Stimulated activated CD8-positive, alpha-beta memory T cell treated with anti-CD3 and anti-CD28 coated beads, Interleukin-12 subunit alpha, Interleukin-12 subunit beta, amount 100 ng/mL, for 4 hours (primary cell): Measurements from ENCODE around the gene GREB1.

Experiments used
- DNase-seq: peaks from one replicate; pipeline ENCODE4 v3.0.0-alpha.2; 2020; ENCODE audit warnings: low read depth

Gene GREB1

DNA sequence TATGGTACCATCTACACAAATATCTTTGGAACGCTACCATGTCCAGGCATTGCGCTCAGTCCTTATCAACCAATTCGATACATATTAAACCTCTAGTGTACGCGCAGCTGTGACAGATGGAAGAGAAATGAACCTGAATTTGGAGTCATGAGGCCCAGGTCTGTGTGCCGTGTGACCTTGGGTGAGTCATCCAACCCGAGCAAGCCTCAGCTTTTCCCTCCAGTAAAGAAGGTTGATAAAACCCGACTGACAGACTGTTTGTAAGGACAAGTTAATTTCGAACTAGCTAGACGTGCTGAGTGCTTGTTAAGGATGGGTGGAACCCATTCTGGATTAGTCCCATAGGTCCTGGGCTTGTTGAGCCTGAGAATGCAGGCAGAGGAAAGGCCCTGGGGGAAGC, 28.2 kb downstream of the GREB1 start:
- DNase-seq, result no peak

DNA sequence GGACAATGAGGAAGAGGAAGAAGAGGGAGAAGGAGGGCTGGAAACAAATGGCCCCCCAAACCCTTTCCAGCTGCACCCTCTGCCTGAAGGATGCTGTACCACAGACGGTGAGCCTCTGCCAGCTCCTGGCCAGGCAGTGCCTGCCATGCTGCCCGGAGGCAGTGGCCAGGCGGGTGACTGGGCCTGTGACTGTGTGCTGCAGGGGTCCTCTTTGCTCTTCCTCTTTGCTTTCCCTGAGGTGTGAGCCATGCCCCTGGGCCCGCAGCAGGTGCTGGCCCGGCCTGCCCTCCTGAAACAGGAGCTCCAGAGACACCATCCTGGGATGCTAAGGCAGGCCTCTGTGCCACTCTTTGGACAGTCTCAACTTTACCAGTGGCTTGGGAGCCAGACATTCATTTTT, 28.6 kb downstream of the GREB1 start:
- DNase-seq, result no peak

DNA sequence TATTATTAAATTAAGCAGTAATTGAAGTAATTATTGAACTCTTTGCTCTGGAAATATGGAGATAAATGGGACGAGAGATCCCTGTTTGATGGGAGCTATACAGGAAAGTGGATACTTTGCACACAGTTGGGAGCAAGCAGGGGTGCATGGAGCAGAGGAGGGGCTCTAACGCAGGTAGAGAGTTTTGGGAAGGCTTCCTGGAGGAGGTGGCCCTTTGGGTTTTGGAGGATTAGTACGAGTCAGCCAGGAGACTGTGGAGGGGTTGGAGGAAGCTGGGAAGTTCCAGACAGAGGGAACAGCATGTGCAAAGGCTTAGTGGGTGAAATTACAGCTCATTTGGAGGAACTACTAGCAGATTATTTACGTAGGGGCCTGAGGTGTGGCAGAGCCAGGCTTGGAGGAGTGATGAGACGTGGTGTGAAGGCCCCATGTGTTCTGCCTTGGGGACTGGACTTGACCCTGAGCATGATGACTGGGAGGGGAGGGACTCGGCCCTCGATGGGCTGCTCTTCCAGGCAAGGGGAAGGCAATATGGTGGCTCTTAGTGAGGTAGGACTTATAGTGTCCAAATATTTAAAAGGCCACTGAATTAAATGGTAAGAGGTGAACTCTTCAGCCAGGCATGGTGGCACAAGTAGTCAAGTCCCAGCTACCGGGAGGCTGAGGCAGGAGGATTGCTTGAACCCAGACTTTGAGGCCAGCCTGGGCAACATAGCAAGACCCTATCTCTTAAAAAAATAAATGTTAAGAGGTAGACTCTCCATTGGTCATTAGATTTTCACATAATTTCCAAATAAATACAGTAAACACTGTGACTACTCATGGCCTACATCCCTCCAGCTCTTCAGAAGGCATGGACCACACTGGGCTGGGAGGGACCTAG, 30.2 kb downstream of the GREB1 start:
- DNase-seq, result no peak

DNA sequence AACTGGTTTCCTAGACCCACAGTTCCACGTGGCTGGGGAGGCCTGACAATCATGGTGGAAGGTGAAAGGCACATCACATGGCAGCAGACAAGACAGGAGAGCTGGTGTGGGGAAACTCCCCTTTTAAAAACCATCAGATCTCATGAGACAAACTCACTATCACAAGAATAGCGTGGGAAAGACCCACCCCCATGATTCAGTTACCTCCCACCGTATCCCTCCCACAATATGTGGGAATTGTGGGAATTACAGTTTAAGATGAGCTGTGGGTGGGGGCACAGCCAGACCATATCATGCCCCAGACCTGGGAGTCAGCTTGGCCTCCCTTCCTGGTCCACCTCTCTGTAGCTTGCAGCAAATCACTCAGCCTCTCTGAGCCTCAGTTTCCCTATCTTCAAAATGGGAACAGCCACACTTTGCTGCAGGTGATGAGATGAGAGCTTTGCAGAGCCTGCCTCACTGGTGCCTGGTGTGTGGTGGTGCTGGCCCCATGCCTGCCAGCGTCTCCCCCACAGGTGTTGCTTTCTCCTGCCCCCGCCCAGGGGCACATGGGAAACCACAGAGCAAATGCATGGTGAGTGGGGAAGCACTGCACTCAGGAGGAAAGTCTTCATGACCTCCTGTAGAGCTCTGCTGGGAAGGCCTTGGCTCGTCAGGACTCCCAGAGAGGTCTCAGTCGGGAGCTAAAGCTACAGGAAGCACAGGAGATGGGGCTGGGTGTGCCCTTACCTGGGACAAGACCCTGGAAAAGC, 31.1 kb downstream of the GREB1 start:
- DNase-seq, result no peak

DNA sequence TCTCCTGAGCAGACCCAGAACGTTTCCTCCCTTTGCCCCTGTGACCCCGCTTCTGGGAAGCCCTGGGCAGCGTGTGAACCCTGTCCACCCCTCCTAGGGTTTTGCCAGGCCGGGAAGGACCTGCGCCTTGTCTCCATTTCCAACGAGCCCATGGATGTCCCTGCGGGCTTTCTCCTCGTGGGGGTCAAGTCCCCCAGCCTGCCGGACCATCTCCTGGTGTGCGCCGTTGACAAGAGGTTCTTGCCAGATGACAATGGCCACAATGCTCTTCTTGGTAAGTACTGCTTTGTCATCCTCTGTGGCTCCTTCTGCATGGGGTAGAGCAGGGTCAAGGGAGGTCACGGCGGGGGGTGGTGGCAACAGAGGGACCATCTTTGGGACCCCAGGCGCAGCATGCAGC, 32.5 kb downstream of the GREB1 start:
- no peak for DNase-seq

DNA sequence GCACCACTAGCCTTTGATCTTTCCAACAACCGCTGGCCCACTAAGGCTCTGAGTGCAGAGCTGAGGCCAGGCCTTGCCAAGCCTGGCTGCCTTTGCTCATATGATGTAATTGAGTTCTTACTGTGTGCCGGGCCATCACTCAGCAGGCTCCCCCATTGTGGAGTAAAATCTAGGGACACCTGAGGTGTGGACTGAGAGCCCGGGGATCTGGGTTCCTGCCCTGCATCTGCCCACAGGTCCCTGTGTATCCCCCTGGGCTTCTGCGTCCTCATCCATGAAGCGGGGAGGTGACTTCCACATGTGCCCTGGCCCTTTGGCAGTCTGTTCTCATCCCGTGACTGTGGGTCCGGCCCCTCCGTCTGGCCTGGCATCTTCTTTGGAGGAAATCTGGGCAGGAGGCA, 33.8 kb downstream of the GREB1 start:
- no peak for DNase-seq

DNA sequence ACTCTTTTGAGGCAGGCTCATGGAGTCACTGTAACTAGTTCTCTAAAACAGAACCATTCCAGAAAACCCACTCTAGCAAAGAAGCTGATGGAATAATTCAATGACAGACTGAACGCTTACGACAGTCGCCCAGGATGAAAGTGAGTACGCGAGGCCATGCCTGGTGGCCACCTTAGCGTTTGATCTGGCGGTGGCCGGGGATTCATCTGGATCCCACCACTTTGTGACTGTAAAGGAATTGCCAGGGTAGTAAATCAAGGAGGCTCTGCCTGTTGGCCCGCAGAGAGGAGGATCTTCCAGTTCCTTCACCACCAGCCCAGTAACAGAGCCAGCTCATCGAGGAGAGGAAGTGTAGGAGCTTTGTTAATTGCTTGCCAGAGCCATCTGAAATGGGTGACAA, 34.6 kb downstream of the GREB1 start:
- DNase-seq, result no peak

DNA sequence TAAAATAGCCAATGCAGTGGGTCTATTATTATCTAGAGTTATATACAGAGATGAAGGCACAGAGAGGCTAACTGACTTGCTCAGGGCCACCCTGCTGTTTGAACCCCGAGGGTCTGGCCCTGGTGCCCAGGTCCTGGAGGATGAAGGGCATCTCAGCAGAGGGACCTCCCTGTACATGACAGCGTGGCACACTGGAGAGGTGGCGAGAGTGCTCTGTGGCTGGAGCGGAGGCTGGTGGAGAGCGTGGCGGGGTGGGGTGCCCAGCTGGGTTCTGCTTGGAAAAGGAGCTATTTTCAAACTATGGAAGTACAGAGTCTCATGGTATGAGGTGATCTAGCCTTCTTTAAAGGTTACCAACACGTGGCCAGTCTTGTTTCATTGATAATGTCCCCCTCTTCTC, 35.8 kb downstream of the GREB1 start:
- DNase-seq, result no peak

DNA sequence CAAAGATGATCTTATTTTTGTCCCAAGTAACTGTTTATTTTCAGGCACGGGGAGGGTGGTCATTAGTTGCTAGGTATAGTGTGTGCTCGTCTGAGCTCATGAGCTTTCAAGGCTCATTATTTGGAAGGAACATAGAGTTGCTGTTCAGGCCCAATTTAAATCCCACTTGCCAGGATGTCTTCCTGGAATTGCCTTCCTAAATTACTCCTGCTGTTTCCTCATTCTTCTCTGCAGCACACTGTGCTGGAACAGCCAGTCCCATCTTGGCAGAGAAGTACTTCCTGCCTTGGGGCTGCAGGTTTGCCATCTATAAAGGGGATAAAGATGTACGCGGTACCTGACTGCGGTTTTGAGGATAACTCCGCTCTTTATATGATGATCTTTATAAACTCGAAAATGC, 37.3 kb downstream of the GREB1 start:
- no peak for DNase-seq

DNA sequence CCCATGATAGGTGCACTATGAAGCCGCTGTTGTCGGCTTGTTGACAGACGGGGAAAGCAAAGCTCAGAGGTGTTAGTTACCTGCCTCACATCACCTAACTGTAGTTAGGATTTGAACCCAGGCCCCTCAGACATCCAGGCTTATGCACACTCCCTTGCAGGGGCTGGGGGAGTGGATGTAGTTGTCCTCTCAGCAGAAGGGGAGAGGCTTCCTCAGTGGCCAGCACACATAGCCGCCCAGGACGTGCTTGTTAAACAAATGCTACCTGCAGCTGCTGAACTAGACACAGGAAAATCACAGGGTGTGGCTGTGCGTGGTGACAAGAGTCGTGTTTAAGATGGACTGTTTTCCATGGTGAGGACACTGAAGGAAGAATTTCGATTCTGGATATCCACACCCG, 39.2 kb downstream of the GREB1 start:
- no peak for DNase-seq

DNA sequence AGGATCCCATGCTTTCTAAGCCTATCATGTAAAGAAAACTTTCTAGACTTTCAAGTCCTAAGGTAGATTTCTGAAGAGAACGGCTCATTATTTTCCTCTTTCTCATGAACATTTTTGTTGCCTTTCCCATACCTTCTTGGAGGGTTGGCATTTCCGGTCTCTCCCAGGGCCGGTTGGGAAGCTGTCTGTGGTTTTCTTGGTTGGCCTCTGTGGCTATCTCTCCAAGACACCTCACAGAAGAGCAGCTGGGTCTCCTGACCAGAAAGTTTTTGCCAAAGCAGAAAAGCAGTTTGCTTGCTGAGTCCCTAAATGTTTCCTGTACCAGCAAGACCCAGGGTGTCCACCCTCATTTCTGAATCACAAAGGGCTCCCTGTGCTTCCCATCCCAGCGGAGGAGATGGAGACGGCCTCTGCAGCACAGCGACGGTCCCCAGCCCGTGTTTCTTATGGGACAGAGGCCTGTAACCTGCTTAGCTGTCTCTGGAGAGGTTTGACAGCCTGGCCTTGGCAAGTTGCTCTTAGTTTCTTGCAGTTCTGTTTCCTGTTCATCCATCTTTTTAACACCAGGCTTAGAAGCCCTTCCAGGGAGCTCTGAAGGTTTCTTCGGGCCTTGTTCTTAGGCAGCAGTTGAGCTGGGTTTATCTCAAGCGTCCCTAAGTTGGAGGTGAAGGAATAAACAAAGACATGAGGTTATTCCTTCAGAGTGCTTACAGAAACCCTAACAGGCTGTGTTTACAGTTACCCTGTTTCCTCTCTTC, 39.8 kb downstream of the GREB1 start:
- no peak for DNase-seq

DNA sequence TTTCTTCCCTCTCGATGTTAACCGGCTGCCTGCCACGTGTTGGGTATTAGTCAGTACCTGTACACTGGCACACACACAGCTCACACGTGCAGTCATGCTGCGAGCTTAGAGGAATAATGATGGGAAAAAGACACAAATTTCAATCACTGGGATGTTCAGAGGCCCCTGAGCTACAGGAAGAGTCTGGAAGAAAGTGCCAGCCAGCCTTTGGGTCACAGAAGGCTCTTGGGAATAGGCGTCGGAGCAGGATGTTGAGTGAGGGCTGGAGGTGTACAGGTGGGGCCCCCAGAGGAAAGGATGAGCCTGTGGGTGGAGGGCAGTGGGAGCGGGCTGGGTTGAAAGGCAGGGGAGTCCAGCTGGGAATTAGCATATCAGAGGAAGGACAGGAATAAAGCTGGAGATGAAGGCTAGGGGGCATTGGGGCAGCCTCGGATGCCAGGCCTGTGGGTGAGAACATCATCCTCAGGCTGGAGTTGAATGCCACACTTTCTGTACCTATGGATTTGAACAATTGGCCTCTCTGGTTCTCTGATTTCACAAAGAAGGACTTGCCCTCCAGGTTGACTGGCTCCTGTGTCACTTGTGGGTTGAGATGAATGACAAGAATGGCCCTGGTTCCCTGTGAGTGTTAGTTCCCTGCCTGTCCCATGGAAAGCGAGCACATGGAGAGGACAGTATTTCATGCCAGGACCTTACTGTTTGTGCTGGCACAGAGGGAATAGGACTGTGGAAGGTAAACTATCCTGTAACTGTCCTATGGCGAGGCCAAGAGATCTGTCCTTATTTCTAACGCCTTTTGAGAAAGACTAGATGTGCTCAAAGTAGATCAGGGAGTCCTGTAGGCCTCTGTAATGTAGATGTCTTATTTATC, 40.6 kb downstream of the GREB1 start:
- DNase-seq, result no peak

DNA sequence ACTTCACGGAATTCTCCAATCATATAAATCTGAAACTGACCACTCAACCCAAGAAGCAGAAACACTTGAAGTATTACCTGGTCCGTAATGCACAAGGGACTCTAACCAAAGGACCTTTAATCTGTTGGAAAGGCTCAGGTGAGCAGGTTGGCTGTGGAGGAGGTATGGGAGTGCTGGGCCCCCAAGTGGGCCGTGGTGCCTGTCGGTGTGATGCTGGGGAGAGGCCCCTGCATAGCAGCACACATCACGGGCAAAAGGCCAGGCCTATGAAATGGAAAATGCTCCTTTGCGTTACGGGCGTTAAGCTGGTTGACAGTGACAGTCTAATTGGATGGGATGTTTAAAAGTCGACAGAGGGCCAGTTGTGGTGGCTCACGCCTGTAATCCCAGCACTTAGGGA, 42.6 kb downstream of the GREB1 start:
- DNase-seq, result no peak

DNA sequence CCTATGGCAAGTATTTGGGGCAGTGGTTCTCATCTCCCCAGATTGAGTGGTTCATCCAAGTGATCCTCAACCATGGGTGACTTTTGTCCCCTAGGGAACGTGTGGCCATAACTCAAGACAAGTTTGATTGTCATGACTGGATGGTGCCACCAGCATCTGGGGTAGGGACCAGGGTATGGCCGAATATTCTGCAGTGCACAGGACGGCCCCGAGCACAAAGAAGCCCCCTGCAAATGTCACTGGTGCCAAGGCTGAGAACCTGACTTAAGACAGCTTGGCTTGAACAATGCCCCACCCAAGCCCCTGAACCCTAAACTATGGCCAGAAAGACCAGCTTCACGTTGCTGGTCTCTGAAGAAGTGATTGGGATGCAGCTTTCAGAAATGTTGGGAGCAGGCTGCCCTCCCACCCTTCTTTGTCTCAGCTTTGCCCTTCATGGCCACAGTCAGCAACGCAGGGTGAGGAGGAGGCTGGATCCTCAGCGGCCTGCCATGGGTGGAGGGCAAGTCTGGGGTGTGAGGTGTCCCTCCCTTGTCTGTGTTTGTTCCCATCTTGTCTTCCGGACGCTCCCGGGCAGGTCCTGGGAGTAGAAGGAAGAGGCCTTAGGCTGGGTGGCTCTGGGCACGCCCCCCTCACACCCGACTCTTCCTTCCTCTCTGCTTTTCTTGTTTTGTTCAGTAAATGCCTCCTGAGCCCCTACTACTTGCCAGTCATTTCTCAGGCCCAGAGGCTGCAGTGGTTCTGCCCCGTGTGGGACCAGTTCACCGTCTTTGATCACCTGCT, 43.4 kb downstream of the GREB1 start:
- no peak for DNase-seq

DNA sequence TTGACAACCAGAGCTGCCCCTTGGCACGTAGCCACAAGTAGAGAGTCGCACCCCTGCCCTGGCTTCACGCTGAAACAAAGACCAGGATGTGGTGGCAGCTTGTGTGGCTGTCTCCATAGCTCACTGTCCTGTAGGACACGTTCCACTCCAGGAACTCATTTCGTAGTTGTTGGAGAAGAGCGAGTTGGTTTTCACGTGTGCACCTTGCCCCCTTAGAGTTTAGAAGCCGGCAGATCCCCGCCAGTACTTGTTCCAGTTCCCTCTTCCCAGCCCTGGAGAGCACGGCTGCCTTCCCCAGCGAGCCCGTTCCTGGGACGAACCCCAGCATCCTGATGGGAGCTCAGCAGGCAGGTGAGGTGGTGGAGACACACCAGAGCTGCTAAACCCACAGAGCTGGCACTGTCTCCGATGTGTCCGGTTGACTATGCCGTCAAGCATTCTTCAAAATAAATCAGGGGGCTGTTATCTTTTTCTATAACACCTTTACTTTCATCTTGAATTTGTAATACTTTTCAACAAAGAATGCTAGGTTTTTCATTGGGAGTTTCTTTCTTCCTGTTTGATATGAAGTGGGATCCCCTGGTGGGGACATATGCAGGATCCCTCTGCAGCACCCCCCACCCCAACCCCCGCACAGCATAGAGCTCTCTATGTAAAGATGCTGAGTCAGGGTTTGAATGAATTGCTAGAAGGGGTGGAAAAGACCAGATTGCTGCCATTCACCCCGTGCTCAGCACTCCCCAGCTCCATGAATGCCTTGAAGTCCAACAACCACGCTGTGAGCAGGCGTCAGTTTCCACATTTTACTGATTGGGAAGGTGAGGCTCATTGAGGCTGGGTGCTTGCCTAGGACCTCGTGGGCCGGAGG, 44.5 kb downstream of the GREB1 start:
- no peak for DNase-seq

DNA sequence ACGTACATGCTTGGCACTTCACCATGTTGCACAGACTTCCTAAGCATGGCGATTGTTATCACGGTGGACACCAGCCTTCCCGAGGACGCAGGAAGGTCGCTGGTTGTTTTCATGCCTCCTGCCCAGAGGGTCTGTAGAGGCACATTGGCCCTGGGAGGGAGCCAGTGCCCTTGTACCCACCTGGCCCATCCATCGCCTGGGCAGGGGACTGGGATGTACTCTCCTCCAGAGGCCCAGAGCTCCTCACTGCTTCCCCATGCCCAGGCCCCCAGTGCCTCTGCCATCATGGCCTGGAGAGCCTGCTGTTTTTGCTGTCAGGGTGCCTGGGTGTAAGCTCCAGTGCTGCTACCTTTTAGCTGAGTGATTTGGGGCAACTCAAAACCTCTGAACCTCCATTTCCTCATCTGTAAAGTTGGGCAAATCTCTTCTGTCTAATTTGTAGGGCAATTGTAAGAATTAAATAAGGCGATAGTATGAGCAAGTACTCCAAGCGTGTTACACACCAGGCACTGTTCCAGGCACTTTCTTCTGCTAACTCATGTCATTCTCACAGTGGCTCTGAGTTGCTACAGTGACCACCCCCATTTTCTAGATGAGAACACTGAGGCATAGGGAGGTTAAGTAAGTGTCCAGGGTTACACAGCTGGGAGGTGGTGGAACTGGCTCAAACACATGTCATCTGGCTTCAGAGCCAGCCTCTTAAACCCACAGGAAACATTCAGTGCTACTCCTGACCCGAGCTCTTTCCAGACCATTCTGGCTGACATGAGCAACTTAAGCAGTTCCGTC, 45.3 kb downstream of the GREB1 start:
- DNase-seq, result no peak

DNA sequence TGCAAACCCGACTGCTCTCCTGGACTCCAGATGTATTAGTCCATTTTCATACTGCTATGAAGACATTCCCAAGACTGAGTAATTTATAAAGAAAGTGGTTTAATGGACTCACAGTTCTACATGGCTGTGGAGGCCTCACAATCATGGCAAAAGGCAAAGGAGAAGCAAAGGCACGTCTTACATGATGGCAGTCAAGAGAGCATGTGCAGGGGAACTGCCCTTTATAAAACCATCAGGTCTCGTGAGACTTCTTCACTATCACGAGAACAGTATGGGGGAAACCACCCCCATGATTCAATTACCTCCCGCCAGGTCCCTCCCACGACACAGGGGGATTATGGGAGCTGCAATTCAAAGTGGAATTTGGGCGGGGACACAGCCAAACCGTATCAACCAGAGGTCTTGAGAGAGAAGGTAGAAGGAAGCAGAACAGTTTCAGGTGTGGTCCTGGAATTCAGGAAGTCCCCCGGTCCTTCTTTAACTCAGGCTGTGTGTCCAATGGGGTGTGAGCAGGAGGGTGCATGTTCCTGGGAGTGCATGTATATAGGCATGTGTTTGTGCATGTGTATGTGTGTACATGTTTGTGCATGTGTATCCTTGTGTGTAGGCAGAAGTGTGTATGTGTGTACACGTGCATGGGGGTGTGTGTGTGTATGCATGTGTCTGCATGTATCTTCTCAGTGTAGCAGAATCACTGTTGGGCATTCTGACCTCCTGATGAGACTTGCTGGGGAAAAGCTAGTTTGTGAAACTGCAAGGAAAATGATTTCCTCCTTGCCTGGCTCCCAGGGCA, 46.2 kb downstream of the GREB1 start:
- no peak for DNase-seq

DNA sequence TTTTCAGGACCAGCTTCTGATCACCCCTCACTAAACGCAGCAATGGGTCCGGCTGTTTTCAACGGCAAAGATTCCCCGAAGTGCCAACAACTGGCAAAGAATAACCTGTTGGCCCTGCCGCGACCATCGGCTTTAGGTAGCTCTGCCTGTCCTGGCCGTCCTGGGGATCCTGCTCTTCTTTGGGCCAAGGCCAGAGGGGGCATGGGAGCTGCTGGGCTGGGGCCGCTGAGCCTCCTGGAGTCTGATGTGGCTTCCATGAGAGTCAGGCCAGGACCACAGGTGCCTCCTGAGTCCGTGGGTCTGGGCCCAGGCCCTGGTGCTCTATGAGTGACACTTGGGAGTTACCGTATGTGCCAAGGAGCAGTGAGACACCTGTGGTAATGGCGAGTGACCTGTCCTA, 46.9 kb downstream of the GREB1 start:
- DNase-seq, result no peak
